ENCODE data around the gene SKIDA1. TPM values are rescaled to one million over a fixed set of nuclear protein-coding genes. Genes with fewer than 3 reads are reported as not detected.
A peak's percentile ranks its signal among the peaks of the same experiment; 100 is the strongest.

Gene SKIDA1
- total RNA-seq, 1 experiment from 2014 or later, result 0.40 TPM

GRCh38 chr10:21532694-21533466 lies 7.4 kb upstream of the SKIDA1 start:
- intact Hi-C loops (cut with micrococcal nuclease; ENCODE audit: unreplicated experiment), result loop anchor here (2.0 kb wide), 1 partner anchor 36 kb away; no protein-coding TSS in a partner anchor
- CTCF ChIA-PET, result interaction anchor here (1.3 kb wide), 1 partner anchor 36 kb away, joined by 3 read pairs; no protein-coding TSS in a partner anchor

GRCh38 chr10:21531164-21531563 lies 5.7 kb upstream of the SKIDA1 start:
- H3K36me3 Mint-ChIP-seq (ENCODE audit: insufficient read depth, unreplicated experiment), result peaks cover 41% of the 10 kb centered on the region
- CTCF ChIA-PET, result no interaction called here
- DNase-seq, result no peak
- no peak overlapping the region for H3K27ac Mint-ChIP-seq (ENCODE audit: unreplicated experiment)
- intact Hi-C loops (cut with micrococcal nuclease; ENCODE audit: unreplicated experiment), result no loop called here
- TF ChIP-seq CTCF (IDR thresholded peaks at IDR 0.05; ENCODE audit: unreplicated experiment), result no peak
- no TSS peak for BruUV-seq (replicated peaks)
- no peaks in the 10 kb centered on the region for H3K4me1 Mint-ChIP-seq (ENCODE audit: low read depth, unreplicated experiment)
- H3K27me3 Mint-ChIP-seq (ENCODE audit: unreplicated experiment), result peaks cover 13% of the 10 kb centered on the region
- H3K9me3 Mint-ChIP-seq (ENCODE audit: low read depth, unreplicated experiment), result no peaks in the 10 kb centered on the region
- no peak overlapping the region for H3K4me3 Mint-ChIP-seq (ENCODE audit: low read depth, unreplicated experiment)

More at GRCh38 chr10:21532694-21533466, 7.4 kb upstream of the SKIDA1 start:
- Mint-ChIP-seq H3K36me3 (ENCODE audit: insufficient read depth, unreplicated experiment) (peaks cover 30% of the 10 kb centered on the region), H3K4me1 (ENCODE audit: low read depth, unreplicated experiment) (no peaks in the 10 kb centered on the region), H3K9me3 (ENCODE audit: low read depth, unreplicated experiment) (no peaks in the 10 kb centered on the region), H3K27ac (ENCODE audit: unreplicated experiment) (peak overlapping the region; percentile 93), H3K27me3 (ENCODE audit: unreplicated experiment) (no peaks in the 10 kb centered on the region), H3K4me3 (ENCODE audit: low read depth, unreplicated experiment) (peak overlapping the region; percentile 87)
- no peak for DNase-seq
- TF ChIP-seq CTCF (IDR thresholded peaks at IDR 0.05; ENCODE audit: unreplicated experiment), result no peak
- no TSS peak for BruUV-seq (replicated peaks)

- CTCF ChIA-PET, result no interaction called here
- H3K27ac Mint-ChIP-seq (ENCODE audit: unreplicated experiment), result no peak overlapping the region
Measured at GRCh38 chr10:21530641-21531040, 5.2 kb upstream of the SKIDA1 start.

GRCh38 chr10:21530168-21530567 lies 4.7 kb upstream of the SKIDA1 start:
- Mint-ChIP-seq H3K27ac (ENCODE audit: unreplicated experiment) (no peak overlapping the region), H3K4me3 (ENCODE audit: low read depth, unreplicated experiment) (no peak overlapping the region), H3K4me1 (ENCODE audit: low read depth, unreplicated experiment) (no peaks in the 10 kb centered on the region), H3K9me3 (ENCODE audit: low read depth, unreplicated experiment) (no peaks in the 10 kb centered on the region), H3K36me3 (ENCODE audit: insufficient read depth, unreplicated experiment) (peaks cover 45% of the 10 kb centered on the region), H3K27me3 (ENCODE audit: unreplicated experiment) (peaks cover 13% of the 10 kb centered on the region)
- CTCF ChIA-PET, result no interaction called here
- no TSS peak for BruUV-seq (replicated peaks)
- DNase-seq, result no peak
- no peak for TF ChIP-seq CTCF (IDR thresholded peaks at IDR 0.05; ENCODE audit: unreplicated experiment)
- intact Hi-C loops (cut with micrococcal nuclease; ENCODE audit: unreplicated experiment), result no loop called here

More at GRCh38 chr10:21530641-21531040, 5.2 kb upstream of the SKIDA1 start:
- intact Hi-C loops (cut with micrococcal nuclease; ENCODE audit: unreplicated experiment), result no loop called here
- peaks cover 13% of the 10 kb centered on the region for H3K27me3 Mint-ChIP-seq (ENCODE audit: unreplicated experiment)
- TF ChIP-seq CTCF (IDR thresholded peaks at IDR 0.05; ENCODE audit: unreplicated experiment), result no peak
- no peak overlapping the region for H3K4me3 Mint-ChIP-seq (ENCODE audit: low read depth, unreplicated experiment)
- DNase-seq, result no peak
- peaks cover 45% of the 10 kb centered on the region for H3K36me3 Mint-ChIP-seq (ENCODE audit: insufficient read depth, unreplicated experiment)
- BruUV-seq (replicated peaks), result no TSS peak
- H3K4me1 Mint-ChIP-seq (ENCODE audit: low read depth, unreplicated experiment), result no peaks in the 10 kb centered on the region
- no peaks in the 10 kb centered on the region for H3K9me3 Mint-ChIP-seq (ENCODE audit: low read depth, unreplicated experiment)

All from Calu3 (cell line).